Measurements from ENCODE around the gene SGTA. TPM values are rescaled to one million over a fixed set of nuclear protein-coding genes. Genes with fewer than 3 reads are reported as not detected.

SGTA gene
- total and polyA plus RNA-seq, 2 of the 13 experiments (the other 11 are each of a cell fraction or from before 2014, with no cell fraction given) = 43.9 to 47.4 TPM

GRCh38 chr19:2782936-2783780, at the start of gene SGTA (continued):
- TF ChIP-seq ZNF704 (CRISPR knock-in tag; IDR thresholded peaks at IDR 0.05; ENCODE audit: borderline replicate concordance) = peak; percentile 95; the same call in 1 of the 2 replicates
- TF ChIP-seq GRHL1 (CRISPR knock-in tag; conservative IDR thresholded peaks at IDR 0.05) = no peak
- TF ChIP-seq HMGXB3 (CRISPR knock-in tag; IDR thresholded peaks at IDR 0.05; ENCODE audit: borderline replicate concordance) = peak; percentile 87; the same call in 1 of the 2 replicates
- TF ChIP-seq ZNF746 (CRISPR knock-in tag; IDR thresholded peaks at IDR 0.05) = peak; percentile 80; the same call in 1 of the 2 replicates
- peak; percentile 72 for TF ChIP-seq POLR2AphosphoS5 (IDR thresholded peaks at IDR 0.05; ENCODE audit: low read depth, low read length)
- TF ChIP-seq IKZF1 (IDR thresholded peaks at IDR 0.05) = no peak
- peak; percentile 95 for TF ChIP-seq DZIP1 (CRISPR knock-in tag; IDR thresholded peaks at IDR 0.05)
- TF ChIP-seq MXI1 (IDR thresholded peaks at IDR 0.05; ENCODE audit: borderline replicate concordance, low read depth, low read length) = peak; percentile 100
- peak; percentile 89 for TF ChIP-seq POGK (CRISPR knock-in tag; conservative IDR thresholded peaks at IDR 0.05)
- peak; percentile 95 for TF ChIP-seq CERS6 (CRISPR knock-in tag; IDR thresholded peaks at IDR 0.05)

Measured in HepG2 (cell line).